Posterior cingulate gyrus (tissue), 11 donors: ENCODE results near the gene LIMS2.

Experiments
- DNase-seq, 10 donors: peaks; one replicate each; pipeline versions ENCODE4 v3.0.0 to v3.0.0-alpha.2; 2020 to 2021; ENCODE audit warnings: mixed read lengths in 3 of 10
- intact Hi-C: fragments of 100-400 bp; cut with DNase I; formaldehyde crosslinking; loops from one replicate; pipeline ENCODE4 v1.15.1; 2023

The LIMS2 gene

DNA sequence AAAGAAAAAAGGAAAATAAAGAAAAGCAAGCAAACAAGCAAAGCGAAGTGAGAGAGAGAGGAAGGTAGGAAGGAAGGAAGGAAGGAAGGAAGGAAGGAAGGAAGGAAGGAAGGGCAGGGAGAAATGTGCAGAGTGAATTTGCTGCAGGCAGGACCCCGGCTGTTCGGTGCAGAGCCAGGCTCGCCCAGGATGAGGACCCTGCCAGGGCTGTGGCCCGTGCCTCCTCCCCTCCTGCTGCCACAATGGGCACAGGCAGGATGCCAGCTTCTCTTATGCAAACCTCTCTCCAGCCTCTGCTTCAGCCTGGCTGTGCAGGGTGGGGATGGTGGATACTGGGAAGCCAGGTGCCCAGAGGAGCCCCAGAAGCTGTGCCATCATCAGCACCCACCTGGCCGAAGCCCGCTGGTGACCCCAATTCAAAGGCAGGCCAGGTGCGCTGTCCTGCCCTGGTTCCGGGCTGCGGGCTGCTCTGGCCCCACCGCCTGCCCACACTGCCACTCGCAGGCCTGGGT is 26.2 kb downstream of the LIMS2 start:
- DNase-seq = peak in 4 of 10 donors; percentile 47 to 83 (median 68)
- intact Hi-C loops = loop anchor here (1.0 to 5.0 kb wide), 3 partner anchors 48 to 122 kb away; partner anchors contain the start of gene IWS1

GRCh38 chr2:127648321-127648720 is 27.0 kb downstream of the LIMS2 start:
- DNase-seq = peak in 2 of 10 donors; percentile 41 to 53
- intact Hi-C loops = loop anchor here (5.0 kb wide), 2 partner anchors 49 to 121 kb away; partner anchors contain the start of gene IWS1

GRCh38 chr2:127647242-127648190 is 27.8 kb downstream of the LIMS2 start:
- DNase-seq = peak in 3 of 10 donors; percentile 50 to 76 (median 70)
- intact Hi-C loops = loop anchor here (5.0 kb wide), 2 partner anchors 50 to 120 kb away; partner anchors contain the start of gene IWS1

- peak in 3 of 10 donors; percentile 54 to 77 (median 72) for DNase-seq
- intact Hi-C loops = loop anchor here (5.0 kb wide), 2 partner anchors 51 to 119 kb away; partner anchors contain the start of gene IWS1
Measured at GRCh38 chr2:127646487-127647241, 28.7 kb downstream of the LIMS2 start.

GRCh38 chr2:127645395-127646291 is 29.7 kb downstream of the LIMS2 start, which contains the start of gene GPR17:
Gene GPR17 (plus strand): TSS chr2:127646153. CDS start chr2:127650736, 4,583 bp downstream.
- intact Hi-C loops = loop anchor here (5.0 kb wide), 2 partner anchors 52 to 118 kb away; partner anchors contain the start of gene IWS1

DNA sequence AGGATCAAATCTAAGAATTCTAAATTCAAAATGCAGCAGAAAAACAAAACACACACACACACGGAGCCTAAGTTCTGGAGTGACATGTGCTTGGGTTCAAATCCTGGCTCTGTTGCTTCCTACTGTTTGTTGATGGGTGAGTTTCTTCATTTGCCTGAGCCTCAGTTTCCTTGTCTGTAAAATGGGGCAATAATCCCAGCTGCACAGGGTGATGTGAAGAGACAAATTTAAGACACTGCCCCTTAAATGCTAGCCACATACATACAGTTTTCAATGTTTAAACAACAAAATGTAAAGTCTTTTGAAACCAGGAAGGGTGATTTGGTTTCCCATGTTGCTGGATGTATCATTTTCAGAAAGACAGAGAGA is 30.3 kb downstream of the LIMS2 start:
- intact Hi-C loops = loop anchor here (5.0 kb wide), 2 partner anchors 52 to 118 kb away; partner anchors contain the start of gene IWS1
- no peak for DNase-seq

More at GRCh38 chr2:127645395-127646291, 29.7 kb downstream of the LIMS2 start, which contains the start of gene GPR17:
- peak in 7 of 10 donors; percentile 35 to 92 (median 65) for DNase-seq

- intact Hi-C loops = loop anchor here (5.0 kb wide), 2 partner anchors 53 to 117 kb away; partner anchors contain the start of gene IWS1
- peak in 2 of 10 donors; percentile 65 to 81 for DNase-seq
Measured at GRCh38 chr2:127644066-127645025, 31.0 kb downstream of the LIMS2 start.

DNA sequence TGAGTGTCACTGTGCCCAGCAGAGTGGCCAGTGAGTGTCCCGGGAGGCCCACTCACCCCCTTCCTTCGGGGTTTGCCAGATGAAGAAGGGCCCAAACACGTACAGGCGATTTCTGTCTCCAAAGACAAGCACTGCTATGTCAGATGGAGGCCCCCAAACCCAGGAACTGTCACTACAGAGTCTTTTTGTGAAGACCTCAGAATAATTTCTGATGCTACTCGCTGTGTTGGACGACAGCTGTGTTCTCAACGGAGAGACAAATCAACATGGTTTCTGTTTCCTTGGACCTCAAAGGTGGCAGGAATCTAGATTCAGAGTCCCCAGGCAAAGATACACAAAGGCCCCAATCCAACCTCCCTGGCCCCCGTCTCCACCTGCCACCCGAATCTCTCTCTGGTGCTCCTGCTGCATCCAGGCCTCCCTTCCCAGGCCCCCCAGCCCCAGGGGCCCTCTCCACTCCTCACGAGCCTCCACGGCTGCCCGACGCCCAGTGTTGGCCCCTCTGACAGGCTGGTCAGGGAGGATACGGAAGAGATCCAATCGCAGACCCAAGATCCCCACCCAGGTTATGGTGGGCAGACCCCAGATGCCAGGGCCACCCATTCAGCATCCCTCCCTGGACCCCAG is 31.8 kb downstream of the LIMS2 start:
- DNase-seq = peak in 2 of 10 donors; percentile 35 to 62
- intact Hi-C loops = no loop called here

GRCh38 chr2:127642706-127643438 is 32.5 kb downstream of the LIMS2 start:
- DNase-seq = no peak
- intact Hi-C loops = no loop called here

- intact Hi-C loops = no loop called here
Measured at GRCh38 chr2:127641846-127642507, 33.4 kb downstream of the LIMS2 start.

DNA sequence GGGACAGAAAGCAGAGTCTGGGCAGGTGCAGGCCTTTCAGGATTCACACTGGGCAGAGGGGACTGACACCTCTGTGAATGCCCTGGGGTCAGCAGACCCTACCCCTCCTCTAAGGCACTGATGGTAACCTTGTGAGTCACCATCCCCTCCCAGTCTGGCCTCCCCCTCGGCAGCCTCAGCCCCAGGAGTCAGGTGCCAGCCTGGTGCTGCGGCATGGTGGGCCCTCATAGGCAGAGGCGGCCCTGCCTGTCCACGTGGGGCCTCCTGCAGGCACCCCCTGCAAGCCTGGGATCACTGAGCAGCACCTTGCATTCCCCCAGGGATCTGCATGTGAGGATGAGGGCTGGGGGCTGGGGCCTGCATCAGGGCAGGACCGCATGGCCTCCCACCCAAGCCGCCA is 34.2 kb downstream of the LIMS2 start:
- intact Hi-C loops = no loop called here
- DNase-seq = no peak

More at GRCh38 chr2:127641846-127642507, 33.4 kb downstream of the LIMS2 start:
- DNase-seq = no peak

- intact Hi-C loops = no loop called here
- no peak for DNase-seq
Measured at GRCh38 chr2:127640082-127641072, 35.0 kb downstream of the LIMS2 start.

DNA sequence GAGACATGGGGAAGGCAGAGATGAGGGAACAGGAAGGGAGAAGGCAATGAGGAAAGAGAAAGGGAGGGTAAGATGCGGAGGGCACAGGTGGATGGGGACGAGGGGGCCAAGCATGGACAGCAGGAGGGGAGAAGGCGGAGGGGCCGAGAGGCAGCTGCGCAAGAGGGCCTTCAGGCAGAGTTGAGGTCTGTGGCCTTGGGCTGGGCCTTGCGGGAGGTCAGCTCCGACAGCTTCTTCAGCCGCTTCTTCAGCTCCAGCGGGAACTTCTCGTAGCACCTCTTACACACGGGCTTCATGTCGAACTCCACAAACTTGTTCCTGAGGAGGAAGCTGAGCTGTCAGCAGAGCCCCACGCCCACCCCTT is 36.2 kb downstream of the LIMS2 start:
- intact Hi-C loops = no loop called here
- DNase-seq = no peak

DNA sequence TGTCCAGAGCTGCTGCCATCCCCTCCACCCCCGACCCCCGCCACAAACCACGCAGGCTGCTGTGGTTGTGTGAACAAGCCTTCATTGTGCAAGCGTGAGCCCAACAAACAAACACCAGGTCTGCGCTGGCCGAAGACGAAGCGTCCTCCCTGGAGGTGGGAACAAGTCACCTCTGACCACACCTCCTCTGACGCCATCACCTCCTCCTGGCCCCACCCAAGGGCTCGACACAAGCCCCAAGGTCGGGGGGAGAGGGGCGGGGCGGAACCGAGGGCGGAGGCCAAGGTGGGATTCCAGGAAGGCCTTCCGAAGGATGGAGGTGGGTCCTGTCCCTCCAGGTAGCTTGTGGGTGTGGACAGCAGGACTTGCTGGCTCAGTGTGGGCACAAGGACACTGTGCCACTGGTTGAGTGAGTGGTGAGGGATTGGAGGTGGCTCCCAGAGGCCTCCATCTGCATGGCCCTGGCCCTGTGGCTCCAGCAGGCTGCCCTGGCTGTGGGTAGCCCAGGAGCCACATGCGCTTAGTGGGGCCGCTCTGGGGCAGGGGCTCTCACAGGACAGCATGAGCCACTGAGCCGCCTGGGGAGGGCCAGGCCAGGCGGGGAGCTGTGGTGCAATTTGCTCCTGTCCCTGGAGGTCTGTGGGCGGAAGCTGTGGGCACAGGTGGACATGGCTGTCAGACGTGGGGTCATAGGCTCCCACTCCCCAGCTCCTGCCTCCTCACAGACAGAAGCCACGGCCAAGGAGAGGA is 36.8 kb downstream of the LIMS2 start:
- intact Hi-C loops = no loop called here
- DNase-seq = peak in 1 of 10 donors; percentile 65
